Muscle layer of duodenum (tissue), 2 donors: ENCODE data around the gene ZNF662.
A peak's percentile ranks its signal among the peaks of the same experiment; 100 is the strongest.

Source experiments
- H3K27ac ChIP-seq: one replicate; pipeline ENCODE4 v1.7.0; 2013; ENCODE audit warnings: mild to moderate bottlenecking, low read length
- H3K27me3 ChIP-seq: one replicate; pipeline ENCODE4 v1.7.0; 2013; ENCODE audit warnings: low read depth, mild to moderate bottlenecking, control low read depth, low read length
- H3K36me3 ChIP-seq, 2 donors: one replicate each; pipeline ENCODE4 v1.7.0; 2013; ENCODE audit warnings: low read length in 2 of 2, control low read depth in 1 of 2, mild to moderate bottlenecking in 1 of 2; ENCODE audit not compliant: insufficient read depth in 2 of 2, control insufficient read depth in 1 of 2
- H3K4me1 ChIP-seq, 2 donors: one replicate each; pipeline ENCODE4 v1.7.0; 2013; ENCODE audit warnings: low read length in 2 of 2, mild to moderate bottlenecking in 2 of 2, control low read depth in 1 of 2, moderate library complexity in 1 of 2; ENCODE audit not compliant: insufficient read depth in 2 of 2, control insufficient read depth in 1 of 2
- H3K4me3 ChIP-seq, 2 donors: one replicate each; pipeline ENCODE4 v1.7.0; 2013; ENCODE audit warnings: low read length in 2 of 2, low read depth in 1 of 2, mild to moderate bottlenecking in 1 of 2
- H3K9me3 ChIP-seq, 2 donors: one replicate each; pipeline ENCODE4 v1.7.0; 2013; ENCODE audit warnings: low read length in 2 of 2, control low read depth in 1 of 2, mild to moderate bottlenecking in 1 of 2; ENCODE audit not compliant: control insufficient read depth in 1 of 2
- donor health status: healthy.

The ZNF662 gene

GRCh38 chr3:42891042-42891441 lies 14.9 kb upstream of the ZNF662 start:
- Histone ChIP-seq H3K9me3 (no peaks in the 10 kb centered on the region), H3K27ac (no peak overlapping the region), H3K27me3 (no peaks in the 10 kb centered on the region), H3K4me3 (no peak overlapping the region), H3K36me3 (no peaks in the 10 kb centered on the region), H3K4me1 (no peaks in the 10 kb centered on the region)

DNA sequence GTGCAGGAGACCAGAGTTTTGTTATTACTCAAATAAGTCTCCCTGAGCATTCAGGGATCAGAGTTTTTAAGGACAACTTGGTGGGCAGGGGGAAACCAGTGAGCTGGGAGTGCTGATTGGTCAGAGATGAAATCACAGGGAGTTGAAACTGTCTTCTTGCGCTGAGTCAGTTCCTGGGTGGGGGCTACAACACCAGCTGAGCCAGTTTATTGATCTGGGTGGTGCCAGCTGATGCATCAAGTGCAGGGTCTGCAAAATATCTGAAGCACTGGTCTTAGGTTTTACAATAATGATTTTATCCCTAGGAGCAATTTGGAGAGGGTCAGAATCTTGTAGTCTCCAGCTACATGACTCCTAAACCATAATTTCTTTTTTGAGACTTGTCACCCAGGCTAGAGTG lies 13.8 kb upstream of the ZNF662 start:
- Histone ChIP-seq H3K4me1 (no peaks in the 10 kb centered on the region), H3K9me3 (no peaks in the 10 kb centered on the region), H3K4me3 (no peak overlapping the region), H3K27ac (no peak overlapping the region), H3K27me3 (no peaks in the 10 kb centered on the region), H3K36me3 (no peaks in the 10 kb centered on the region)

GRCh38 chr3:42892807-42893206 lies 13.1 kb upstream of the ZNF662 start:
- H3K27me3 ChIP-seq, result no peaks in the 10 kb centered on the region
- H3K27ac ChIP-seq, result no peak overlapping the region
- no peaks in the 10 kb centered on the region for H3K36me3 ChIP-seq
- no peaks in the 10 kb centered on the region for H3K4me1 ChIP-seq
- H3K9me3 ChIP-seq, result no peaks in the 10 kb centered on the region
- H3K4me3 ChIP-seq, result no peak overlapping the region

GRCh38 chr3:42894698-42895579 lies 11.0 kb upstream of the ZNF662 start:
- no peaks in the 10 kb centered on the region for H3K36me3 ChIP-seq
- H3K4me3 ChIP-seq, result no peak overlapping the region
- no peaks in the 10 kb centered on the region for H3K4me1 ChIP-seq
- H3K9me3 ChIP-seq, result no peaks in the 10 kb centered on the region
- no peak overlapping the region for H3K27ac ChIP-seq
- H3K27me3 ChIP-seq, result no peaks in the 10 kb centered on the region

DNA sequence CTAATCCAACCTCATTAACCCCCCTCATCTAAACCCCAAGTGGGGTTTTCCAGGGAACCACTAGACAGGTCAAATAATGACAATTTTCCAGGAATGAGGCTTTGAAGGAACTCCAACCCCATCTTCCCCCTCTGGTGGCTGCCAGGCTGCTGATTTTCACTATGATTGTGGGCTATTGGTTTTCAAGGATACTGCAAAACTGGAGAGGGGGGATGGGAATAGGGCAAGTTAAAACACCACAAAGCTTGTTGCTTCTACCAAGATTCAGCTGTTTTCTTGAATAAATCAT lies 10.4 kb upstream of the ZNF662 start:
- Histone ChIP-seq H3K27ac (no peak overlapping the region), H3K4me3 (no peak overlapping the region), H3K9me3 (no peaks in the 10 kb centered on the region), H3K27me3 (no peaks in the 10 kb centered on the region), H3K36me3 (no peaks in the 10 kb centered on the region), H3K4me1 (no peaks in the 10 kb centered on the region)

GRCh38 chr3:42898896-42899675 lies 6.9 kb upstream of the ZNF662 start:
- Histone ChIP-seq H3K9me3 (no peaks in the 10 kb centered on the region), H3K4me3 (no peak overlapping the region), H3K27ac (no peak overlapping the region), H3K36me3 (no peaks in the 10 kb centered on the region), H3K4me1 (no peaks in the 10 kb centered on the region), H3K27me3 (no peaks in the 10 kb centered on the region)

- no peaks in the 10 kb centered on the region for H3K4me1 ChIP-seq
- no peak overlapping the region for H3K27ac ChIP-seq
- no peaks in the 10 kb centered on the region for H3K36me3 ChIP-seq
- no peaks in the 10 kb centered on the region for H3K27me3 ChIP-seq
- no peak overlapping the region for H3K4me3 ChIP-seq
- no peaks in the 10 kb centered on the region for H3K9me3 ChIP-seq
These were observed 5.5 kb upstream of the ZNF662 start for GRCh38 chr3:42900226-42901072.

DNA sequence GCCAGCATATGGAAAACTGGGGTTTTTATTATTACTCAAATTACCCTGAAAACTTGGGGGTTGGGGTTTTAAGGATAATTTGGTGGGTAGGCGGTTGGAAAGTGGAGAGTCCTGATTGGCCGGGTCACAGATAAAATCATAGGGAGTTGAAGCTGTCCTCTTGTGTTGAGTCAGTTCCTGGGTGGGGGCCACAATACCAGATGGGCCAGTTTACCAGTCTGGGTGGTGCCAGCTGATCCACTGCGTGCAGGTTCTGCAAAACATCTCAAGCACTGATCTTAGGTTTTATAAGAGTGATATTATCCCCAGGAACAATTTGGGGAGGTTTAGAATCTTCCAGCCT lies 4.9 kb upstream of the ZNF662 start:
- Histone ChIP-seq H3K4me3 (no peak overlapping the region), H3K9me3 (no peaks in the 10 kb centered on the region), H3K4me1 (peaks cover 0 to 1% of the 10 kb centered on the region in 2 donors), H3K27me3 (no peaks in the 10 kb centered on the region), H3K36me3 (no peaks in the 10 kb centered on the region), H3K27ac (no peak overlapping the region)

GRCh38 chr3:42902257-42902656 lies 3.7 kb upstream of the ZNF662 start:
- Histone ChIP-seq H3K27ac (no peak overlapping the region), H3K36me3 (no peaks in the 10 kb centered on the region), H3K4me3 (no peak overlapping the region), H3K4me1 (peaks cover 0 to 10% of the 10 kb centered on the region in 2 donors), H3K27me3 (no peaks in the 10 kb centered on the region), H3K9me3 (no peaks in the 10 kb centered on the region)

GRCh38 chr3:42904076-42904475 lies 1.9 kb upstream of the ZNF662 start:
- H3K27ac ChIP-seq, result no peak overlapping the region
- no peaks in the 10 kb centered on the region for H3K27me3 ChIP-seq
- H3K4me1 ChIP-seq, result peaks cover 0 to 16% of the 10 kb centered on the region in 2 donors
- no peak overlapping the region for H3K4me3 ChIP-seq
- H3K36me3 ChIP-seq, result peaks cover 8 to 10% of the 10 kb centered on the region in 2 donors
- H3K9me3 ChIP-seq, result no peaks in the 10 kb centered on the region

- Histone ChIP-seq H3K36me3 (peaks cover 12 to 23% of the 10 kb centered on the region in 2 donors), H3K27me3 (no peaks in the 10 kb centered on the region), H3K4me3 (peak overlapping the region; percentile 66 to 77), H3K27ac (no peak overlapping the region), H3K9me3 (peaks cover 2 to 5% of the 10 kb centered on the region in 2 donors), H3K4me1 (peaks cover 0 to 16% of the 10 kb centered on the region in 2 donors)
These were observed 237 bp upstream of the ZNF662 start for GRCh38 chr3:42905740-42906069.
